Measurements from ENCODE around the gene PAEP. TPM values are rescaled to one million over a fixed set of nuclear protein-coding genes. Genes with fewer than 3 reads are reported as not detected.
A peak's percentile ranks its signal among the peaks of the same experiment; 100 is the strongest.

Gene PAEP
- total and polyA plus RNA-seq, 8 donors, result not detected

GRCh38 chr9:135582966-135583687 lies 21.6 kb downstream of the PAEP start:
- intact Hi-C loops (cut with DNase I), result no loop called here
- FAIRE-seq (no peak), DNase-seq (no peak), ATAC-seq (no peak)
- 51 to 65% methylated on average over 19 of the region's 19 CpGs for WGBS, 2 donors
- no peaks in the 10 kb centered on the region for H3K27me3 ChIP-seq
- H3K9me3 ChIP-seq, result no peaks in the 10 kb centered on the region
- H3K4me1 ChIP-seq, result no peaks in the 10 kb centered on the region
- no peaks in the 10 kb centered on the region for H3K36me3 ChIP-seq
- no peak overlapping the region for H3K27ac ChIP-seq
- TF ChIP-seq CTCF (IDR thresholded peaks at IDR 0.05), result no peak
- H3K4me3 ChIP-seq, result no peak overlapping the region

- Histone ChIP-seq H3K9me3 (no peaks in the 10 kb centered on the region), H3K27ac (no peak overlapping the region), H3K27me3 (no peaks in the 10 kb centered on the region), H3K36me3 (no peaks in the 10 kb centered on the region), H3K4me3 (no peak overlapping the region), H3K4me1 (no peaks in the 10 kb centered on the region)
- 66 to 83% methylated on average over 16 of the region's 16 CpGs for WGBS, 2 donors
- FAIRE-seq, result no peak
- intact Hi-C loops (cut with DNase I), result no loop called here
- ATAC-seq, result no peak
- TF ChIP-seq CTCF (IDR thresholded peaks at IDR 0.05), result no peak
- DNase-seq, result peak in 1 of 6 donors; percentile 52
These were observed 22.1 kb downstream of the PAEP start for GRCh38 chr9:135583688-135584011.

GRCh38 chr9:135584371-135584770 lies 22.8 kb downstream of the PAEP start:
- no peak for FAIRE-seq

GRCh38 chr9:135584934-135585333 lies 23.4 kb downstream of the PAEP start:
- no peak for FAIRE-seq
- DNase-seq, result no peak

More at GRCh38 chr9:135584371-135584770, 22.8 kb downstream of the PAEP start:
- WGBS, 2 donors, result 44 to 64% methylated on average over 5 of the region's 5 CpGs
- no peaks in the 10 kb centered on the region for H3K36me3 ChIP-seq
- DNase-seq, result no peak
- H3K9me3 ChIP-seq, result no peaks in the 10 kb centered on the region
- TF ChIP-seq CTCF (IDR thresholded peaks at IDR 0.05), result no peak
- ATAC-seq, result no peak
- H3K27me3 ChIP-seq, result no peaks in the 10 kb centered on the region
- no peaks in the 10 kb centered on the region for H3K4me1 ChIP-seq
- intact Hi-C loops (cut with DNase I), result no loop called here
- no peak overlapping the region for H3K27ac ChIP-seq
- no peak overlapping the region for H3K4me3 ChIP-seq

More at GRCh38 chr9:135584934-135585333, 23.4 kb downstream of the PAEP start:
- H3K36me3 ChIP-seq, result no peaks in the 10 kb centered on the region
- H3K27me3 ChIP-seq, result no peaks in the 10 kb centered on the region
- ATAC-seq, result no peak
- intact Hi-C loops (cut with DNase I), result no loop called here
- no peaks in the 10 kb centered on the region for H3K9me3 ChIP-seq
- H3K4me3 ChIP-seq, result no peak overlapping the region
- no peaks in the 10 kb centered on the region for H3K4me1 ChIP-seq
- WGBS, 2 donors, result 61% methylated on average over 16 of the region's 16 CpGs
- no peak for TF ChIP-seq CTCF (IDR thresholded peaks at IDR 0.05)
- no peak overlapping the region for H3K27ac ChIP-seq
